Panc1 (cell line): ENCODE data around the gene NINL.

Experiments used
- POLR2AphosphoS5 ChIP-seq: IDR thresholded peaks from 2 replicates; pipeline ENCODE4 v1.6.1; 2012; ENCODE audit warnings: mild to moderate bottlenecking, low read depth, low read length, moderate library complexity
- TF ChIP-seq, protein P1 (sequence below): fragments of 450-650 bp; IDR thresholded peaks from 2 replicates; pipeline ENCODE4 v1.5.1; 2017; ENCODE audit warnings: mild to moderate bottlenecking

DNA sequence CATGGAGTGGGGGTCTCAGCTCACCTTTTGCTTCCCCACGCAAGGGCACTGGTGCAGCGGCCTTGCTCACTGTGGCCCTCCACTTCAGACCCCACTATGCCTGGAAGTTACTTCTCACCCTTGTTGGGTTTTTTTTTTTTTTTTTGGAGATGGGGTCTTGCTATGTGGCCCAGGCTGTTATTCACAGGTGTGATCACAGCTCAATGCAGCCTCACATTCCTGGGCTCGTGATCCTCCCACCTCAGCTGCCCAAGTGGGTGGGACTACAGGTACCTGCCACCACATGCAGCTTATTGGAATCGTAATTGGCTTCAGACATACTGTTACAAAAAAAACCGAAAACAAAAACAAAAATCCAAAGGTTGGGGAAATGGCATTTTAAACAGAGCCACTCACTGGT, 32.4 kb downstream of the NINL start:
- TF ChIP-seq, protein P1, sequence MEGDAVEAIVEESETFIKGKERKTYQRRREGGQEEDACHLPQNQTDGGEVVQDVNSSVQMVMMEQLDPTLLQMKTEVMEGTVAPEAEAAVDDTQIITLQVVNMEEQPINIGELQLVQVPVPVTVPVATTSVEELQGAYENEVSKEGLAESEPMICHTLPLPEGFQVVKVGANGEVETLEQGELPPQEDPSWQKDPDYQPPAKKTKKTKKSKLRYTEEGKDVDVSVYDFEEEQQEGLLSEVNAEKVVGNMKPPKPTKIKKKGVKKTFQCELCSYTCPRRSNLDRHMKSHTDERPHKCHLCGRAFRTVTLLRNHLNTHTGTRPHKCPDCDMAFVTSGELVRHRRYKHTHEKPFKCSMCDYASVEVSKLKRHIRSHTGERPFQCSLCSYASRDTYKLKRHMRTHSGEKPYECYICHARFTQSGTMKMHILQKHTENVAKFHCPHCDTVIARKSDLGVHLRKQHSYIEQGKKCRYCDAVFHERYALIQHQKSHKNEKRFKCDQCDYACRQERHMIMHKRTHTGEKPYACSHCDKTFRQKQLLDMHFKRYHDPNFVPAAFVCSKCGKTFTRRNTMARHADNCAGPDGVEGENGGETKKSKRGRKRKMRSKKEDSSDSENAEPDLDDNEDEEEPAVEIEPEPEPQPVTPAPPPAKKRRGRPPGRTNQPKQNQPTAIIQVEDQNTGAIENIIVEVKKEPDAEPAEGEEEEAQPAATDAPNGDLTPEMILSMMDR = no peak
- TF ChIP-seq POLR2AphosphoS5 = no peak
